Measurements from ENCODE around the gene COL24A1.
"Not testable (repeated sequence)": the region's sequence is repeated elsewhere in the genome, so short reads cannot be mapped to it uniquely, and the experiment has no call there.

The COL24A1 gene

DNA sequence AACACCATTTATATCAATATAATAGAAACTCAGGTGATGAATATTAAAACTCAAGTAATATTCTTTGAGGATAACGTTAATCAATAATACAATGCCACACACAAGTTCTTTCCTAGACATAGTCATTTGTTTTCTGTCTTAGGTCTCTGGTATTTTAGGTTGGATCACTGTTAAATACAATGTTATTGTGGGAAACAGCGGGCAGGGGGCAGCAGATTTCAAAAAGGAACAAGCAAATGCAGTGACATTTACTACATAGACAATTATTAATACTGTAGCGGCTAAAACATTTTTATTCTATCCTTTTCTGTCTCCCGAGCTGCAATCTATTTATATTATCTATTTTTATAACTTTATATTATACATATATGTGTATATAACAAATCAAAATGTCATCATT, 261.9 kb downstream of the COL24A1 start:
- no peak for DNase-seq (ENCODE audit: low read depth in 2 of 2, low spot score in 1 of 2)

DNA sequence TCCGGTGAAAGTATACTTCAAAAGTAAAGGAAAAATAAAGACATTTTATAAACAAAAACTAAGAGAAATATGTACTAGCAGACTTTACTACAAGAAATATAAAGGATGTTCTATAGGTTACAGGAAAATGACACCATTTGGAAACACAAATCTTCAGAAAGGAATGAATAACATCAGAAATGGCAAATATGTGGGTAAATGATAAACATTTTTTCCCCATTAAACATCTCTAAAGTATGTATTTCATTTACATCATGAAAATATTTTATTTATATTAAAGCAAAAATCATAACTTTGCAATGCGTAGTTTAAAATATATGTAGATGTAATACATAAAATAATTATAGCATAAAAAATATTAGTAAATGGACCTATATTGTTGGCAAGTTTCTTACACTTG, 264.2 kb downstream of the COL24A1 start:
- no peak for DNase-seq (ENCODE audit: low read depth in 2 of 2, low spot score in 1 of 2)

DNA sequence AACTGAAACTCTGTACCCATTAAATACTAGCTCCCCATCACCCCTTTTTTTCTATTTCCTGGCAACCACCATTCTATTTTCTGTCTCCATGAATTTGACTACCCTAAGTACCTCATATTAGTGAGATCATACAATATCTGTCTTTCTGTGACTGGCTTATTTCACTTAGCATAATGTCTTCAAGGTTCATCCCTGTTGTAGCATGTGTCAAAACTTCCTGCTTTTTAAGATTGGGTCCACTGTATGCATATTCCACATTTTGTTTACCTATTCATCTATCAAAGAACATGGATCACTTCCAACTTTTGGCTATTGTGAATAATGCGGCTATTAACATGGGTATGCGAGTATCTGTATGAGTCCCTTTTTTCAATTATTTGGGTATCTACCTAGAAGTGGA, 266.7 kb downstream of the COL24A1 start:
- DNase-seq (ENCODE audit: low read depth in 2 of 2, low spot score in 1 of 2): no peak

GRCh38 chr1:85888921-85889320, 267.7 kb downstream of the COL24A1 start:
- DNase-seq (ENCODE audit: low read depth in 2 of 2, low spot score in 1 of 2): no peak

DNA sequence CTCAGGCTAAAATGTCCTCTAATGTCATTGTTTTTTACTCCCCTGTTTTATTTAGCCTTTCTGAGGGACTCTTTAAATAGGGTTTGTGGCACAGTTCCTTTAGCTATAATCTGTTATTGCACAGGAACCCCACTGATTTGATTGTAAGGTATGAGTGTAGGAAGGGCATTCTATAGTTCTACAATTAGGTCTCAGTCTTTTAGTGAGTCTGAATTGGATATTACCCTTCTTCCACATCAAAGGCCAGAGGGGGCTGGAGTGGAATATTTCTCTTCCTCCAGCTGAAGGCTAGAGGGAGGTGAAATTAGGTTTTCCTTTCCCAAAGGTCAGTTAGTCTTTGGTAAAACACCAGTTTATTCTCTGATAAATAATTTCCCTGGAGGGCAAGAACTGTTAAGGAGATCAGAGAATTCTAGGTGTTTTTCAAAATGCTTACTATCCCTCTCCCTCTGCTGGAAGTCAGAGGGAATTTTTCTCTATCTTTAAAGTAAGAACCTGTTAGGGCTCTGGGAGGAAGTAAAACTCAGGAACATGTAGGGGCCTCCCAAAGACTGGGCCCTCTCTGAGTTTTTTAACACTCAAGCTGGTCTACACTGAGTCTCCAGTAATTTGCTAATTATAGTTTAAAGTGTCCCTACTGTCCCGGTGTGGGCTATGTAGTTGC, 272.1 kb downstream of the COL24A1 start:
- no peak for DNase-seq (ENCODE audit: low read depth in 2 of 2, low spot score in 1 of 2)

- DNase-seq (ENCODE audit: low read depth in 2 of 2, low spot score in 1 of 2): no peak
These were observed 289.4 kb downstream of the COL24A1 start for GRCh38 chr1:85867189-85867588.

- no peak for DNase-seq (ENCODE audit: low read depth in 2 of 2, low spot score in 1 of 2)
These were observed 291.4 kb downstream of the COL24A1 start for GRCh38 chr1:85865213-85865612.

GRCh38 chr1:85864727-85865126, 291.8 kb downstream of the COL24A1 start:
- DNase-seq (ENCODE audit: low read depth in 2 of 2, low spot score in 1 of 2): no peak

- not testable (repeated sequence) for DNase-seq (ENCODE audit: low read depth in 2 of 2, low spot score in 1 of 2)
These were observed 292.9 kb downstream of the COL24A1 start for GRCh38 chr1:85863639-85864038.

DNA sequence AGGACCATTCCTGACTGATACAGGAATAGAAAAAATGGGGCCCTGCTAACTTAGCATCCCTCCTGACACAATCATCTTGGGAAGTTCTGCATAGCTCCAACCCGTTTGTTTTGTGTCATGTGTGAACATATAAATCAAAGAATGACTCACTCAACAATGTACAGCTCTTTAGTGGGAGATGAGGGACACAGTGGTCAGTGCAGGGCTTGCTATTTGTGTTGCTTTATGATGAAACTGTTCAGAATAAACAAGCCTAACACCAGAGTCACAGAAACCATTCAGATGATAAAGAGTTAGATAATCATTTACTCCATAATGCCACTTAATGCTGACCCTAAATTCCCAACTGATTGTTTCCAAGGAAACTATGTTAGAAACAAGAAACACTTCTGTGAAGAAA, 294.1 kb downstream of the COL24A1 start:
- DNase-seq (ENCODE audit: low read depth in 2 of 2, low spot score in 1 of 2): no peak

DNA sequence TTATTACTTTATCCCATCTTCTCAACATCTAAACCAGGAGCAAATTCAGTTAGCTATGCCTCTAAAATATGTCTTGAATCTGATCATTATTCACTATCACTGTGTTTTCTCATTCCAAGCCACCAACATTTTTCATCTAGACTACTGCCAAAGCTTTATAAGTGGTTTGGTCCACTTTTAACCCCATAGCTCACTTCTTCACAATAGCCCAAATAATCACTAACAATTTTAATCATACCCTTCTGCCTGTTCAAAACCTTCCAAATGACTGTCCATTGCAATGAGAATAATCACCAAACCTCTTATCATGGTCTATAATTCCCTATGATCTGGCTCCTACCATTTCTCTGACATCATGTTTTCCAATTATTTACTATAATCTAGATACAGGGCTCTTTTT, 298.6 kb downstream of the COL24A1 start:
- no peak for DNase-seq (ENCODE audit: low read depth in 2 of 2, low spot score in 1 of 2)

DNA sequence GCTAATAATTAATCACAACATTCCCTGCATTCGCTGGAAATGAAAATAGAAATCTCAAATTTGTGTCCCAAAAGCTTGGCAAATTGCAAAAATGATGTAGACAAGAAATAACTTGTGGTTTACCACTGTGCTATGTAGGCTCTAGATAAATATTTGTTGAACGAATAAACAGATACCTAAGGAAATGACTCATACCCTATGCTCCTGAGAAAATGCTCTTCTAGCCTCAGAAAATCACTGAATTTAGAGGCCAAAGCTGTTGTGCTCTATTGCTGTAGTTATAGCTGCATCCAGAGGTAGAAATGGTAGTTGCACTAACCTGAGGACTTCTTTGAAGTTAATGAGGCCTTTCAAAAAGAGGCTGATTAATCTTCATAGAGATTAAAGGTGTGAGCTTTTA, 306.3 kb downstream of the COL24A1 start:
- no peak for DNase-seq (ENCODE audit: low read depth in 2 of 2, low spot score in 1 of 2)

DNA sequence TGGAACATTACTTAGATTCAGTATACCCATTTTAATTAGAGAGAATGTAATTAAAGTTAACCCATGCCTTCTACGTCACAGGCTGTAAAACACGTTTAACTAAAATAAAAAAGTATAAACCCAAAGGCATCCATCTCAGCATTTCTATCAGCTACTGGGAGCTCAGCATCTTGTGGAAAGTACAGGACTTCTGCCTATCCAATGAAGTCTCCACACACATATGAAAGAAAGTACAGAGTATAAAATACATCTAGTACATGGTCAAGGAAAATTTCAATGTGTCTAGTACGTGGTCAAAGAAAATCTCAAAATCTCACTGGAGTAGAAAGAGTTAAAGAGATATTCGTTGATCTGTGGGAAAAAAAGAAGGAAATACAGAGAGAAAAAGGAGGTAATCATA, 306.9 kb downstream of the COL24A1 start:
- DNase-seq (ENCODE audit: low read depth in 2 of 2, low spot score in 1 of 2): no peak

- DNase-seq (ENCODE audit: low read depth in 2 of 2, low spot score in 1 of 2): no peak
These were observed 309.2 kb downstream of the COL24A1 start for GRCh38 chr1:85847356-85847755.

GRCh38 chr1:85846706-85847105, 309.9 kb downstream of the COL24A1 start:
- no peak for DNase-seq (ENCODE audit: low read depth in 2 of 2, low spot score in 1 of 2)

GRCh38 chr1:85839459-85839858, 317.1 kb downstream of the COL24A1 start:
- DNase-seq (ENCODE audit: low read depth in 2 of 2, low spot score in 1 of 2): no peak

- no peak for DNase-seq (ENCODE audit: low read depth in 2 of 2, low spot score in 1 of 2)
These were observed 318.3 kb downstream of the COL24A1 start for GRCh38 chr1:85838238-85838637.

GRCh38 chr1:85836736-85837135, 319.8 kb downstream of the COL24A1 start:
- no peak for DNase-seq (ENCODE audit: low read depth in 2 of 2, low spot score in 1 of 2)

DNA sequence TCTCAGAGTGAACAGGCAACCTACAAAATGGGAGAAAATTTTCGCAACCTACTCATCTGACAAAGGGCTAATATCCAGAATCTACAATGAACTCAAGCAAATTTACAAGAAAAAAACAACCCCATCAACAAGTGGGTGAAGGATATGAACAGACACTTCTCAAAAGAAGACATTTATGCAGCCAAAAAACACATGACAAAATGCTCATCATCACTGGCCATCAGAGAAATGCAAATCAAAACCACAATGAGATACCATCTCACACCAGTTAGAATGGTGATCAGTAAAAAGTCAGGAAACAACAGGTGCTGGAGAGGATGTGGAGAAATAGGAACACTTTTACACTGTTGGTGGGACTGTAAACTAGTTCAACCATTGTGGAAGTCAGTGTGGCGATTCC, 323.4 kb downstream of the COL24A1 start:
- DNase-seq (ENCODE audit: low read depth in 2 of 2, low spot score in 1 of 2): not testable (repeated sequence)

- no peak for DNase-seq (ENCODE audit: low read depth in 2 of 2, low spot score in 1 of 2)
These were observed 325.7 kb downstream of the COL24A1 start for GRCh38 chr1:85830837-85831236.

DNA sequence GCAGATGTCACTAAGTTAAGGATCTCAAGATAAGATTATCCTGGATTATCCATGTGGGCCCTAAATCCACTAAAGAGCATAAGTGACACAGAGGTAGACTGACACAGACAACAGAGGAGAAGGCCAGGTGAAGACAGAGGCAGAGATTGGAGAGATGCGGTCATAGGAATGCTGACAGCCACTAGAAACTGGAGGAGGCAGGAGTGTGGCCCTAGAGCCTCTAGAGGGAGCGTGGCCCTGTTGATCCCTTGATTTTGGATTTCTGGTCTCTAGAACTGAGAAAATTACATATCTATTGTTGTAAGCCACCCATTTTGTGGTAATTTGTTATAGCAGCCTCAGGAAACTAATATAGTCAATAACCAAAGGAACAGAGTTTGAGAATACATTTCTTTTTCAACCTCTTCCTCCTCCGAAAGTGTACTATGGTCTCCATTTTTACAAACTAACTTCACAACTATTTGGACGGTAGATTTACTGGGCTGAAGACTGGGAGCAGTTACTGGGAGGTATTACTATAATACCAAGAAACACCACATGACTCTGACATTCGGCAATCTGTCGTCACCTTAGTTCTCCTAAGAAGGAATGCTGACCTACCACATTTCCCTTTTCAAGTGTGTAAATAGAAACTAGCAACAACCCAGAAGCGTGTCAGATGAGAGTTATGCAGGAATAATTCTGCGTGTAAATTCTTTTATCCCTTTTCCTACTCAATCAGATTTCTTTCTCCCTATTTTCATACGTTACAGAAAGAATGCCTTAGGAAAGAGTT, 332.3 kb downstream of the COL24A1 start:
- DNase-seq (ENCODE audit: low read depth in 2 of 2, low spot score in 1 of 2): no peak

DNA sequence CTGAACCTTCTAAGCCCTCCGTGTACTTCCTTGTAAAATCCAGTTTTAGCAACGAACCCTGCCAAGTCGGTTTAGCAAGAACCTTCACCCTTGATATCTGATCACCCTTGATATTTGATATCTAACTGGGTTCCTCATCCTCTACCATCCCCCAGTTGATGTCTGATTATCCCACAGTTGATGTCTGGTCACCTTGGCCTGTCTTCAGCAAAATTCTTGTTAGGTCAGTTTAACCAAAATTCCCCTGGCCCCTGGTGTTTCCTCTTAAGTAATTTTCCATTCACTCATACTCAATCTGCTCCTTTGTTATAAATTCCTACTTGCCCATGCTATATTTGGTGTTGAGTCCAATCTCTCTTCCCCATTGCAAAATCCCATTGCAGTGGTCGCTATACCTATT, 333.9 kb downstream of the COL24A1 start:
- DNase-seq (ENCODE audit: low read depth in 2 of 2, low spot score in 1 of 2): no peak

DNA sequence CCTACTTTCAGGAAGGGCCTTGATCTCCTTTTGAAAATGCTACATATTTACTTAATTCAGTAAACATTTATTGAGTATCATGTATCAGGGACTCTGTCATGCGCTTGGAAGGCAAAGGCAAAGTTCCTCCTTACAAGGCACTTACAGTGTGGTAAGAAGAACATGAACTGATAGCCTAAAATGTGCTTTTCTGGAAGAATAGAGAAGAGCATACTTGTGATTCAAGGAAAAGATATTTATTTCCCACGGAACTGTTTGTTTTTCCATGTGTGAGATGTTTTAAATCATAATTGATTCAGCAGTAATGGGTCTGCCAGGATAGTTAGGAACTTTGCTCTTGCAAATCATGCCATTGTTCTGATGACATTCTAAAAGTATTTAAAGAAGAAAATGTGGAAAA, 338.2 kb downstream of the COL24A1 start:
- no peak for DNase-seq (ENCODE audit: low read depth in 2 of 2, low spot score in 1 of 2)
